Activated CD4-positive, CD25-positive, alpha-beta regulatory T cell treated with anti-CD3 and anti-CD28 coated beads, Interleukin-2, amount 50 U/mL, for 24 hours (primary cell): ENCODE measurements around the gene LCN12.
"Not testable (repeated sequence)": the region's sequence is repeated elsewhere in the genome, so short reads cannot be mapped to it uniquely, and the experiment has no call there.

ENCODE experiments used
- ATAC-seq, 2 donors: fragments of 150-1000 bp; cut with Tn5 transposase; one replicate each; pipeline ENCODE4 v1.10.0; 2021; ENCODE audit warnings: mild to moderate bottlenecking in 1 of 2, moderate library complexity in 1 of 2

The LCN12 gene

DNA sequence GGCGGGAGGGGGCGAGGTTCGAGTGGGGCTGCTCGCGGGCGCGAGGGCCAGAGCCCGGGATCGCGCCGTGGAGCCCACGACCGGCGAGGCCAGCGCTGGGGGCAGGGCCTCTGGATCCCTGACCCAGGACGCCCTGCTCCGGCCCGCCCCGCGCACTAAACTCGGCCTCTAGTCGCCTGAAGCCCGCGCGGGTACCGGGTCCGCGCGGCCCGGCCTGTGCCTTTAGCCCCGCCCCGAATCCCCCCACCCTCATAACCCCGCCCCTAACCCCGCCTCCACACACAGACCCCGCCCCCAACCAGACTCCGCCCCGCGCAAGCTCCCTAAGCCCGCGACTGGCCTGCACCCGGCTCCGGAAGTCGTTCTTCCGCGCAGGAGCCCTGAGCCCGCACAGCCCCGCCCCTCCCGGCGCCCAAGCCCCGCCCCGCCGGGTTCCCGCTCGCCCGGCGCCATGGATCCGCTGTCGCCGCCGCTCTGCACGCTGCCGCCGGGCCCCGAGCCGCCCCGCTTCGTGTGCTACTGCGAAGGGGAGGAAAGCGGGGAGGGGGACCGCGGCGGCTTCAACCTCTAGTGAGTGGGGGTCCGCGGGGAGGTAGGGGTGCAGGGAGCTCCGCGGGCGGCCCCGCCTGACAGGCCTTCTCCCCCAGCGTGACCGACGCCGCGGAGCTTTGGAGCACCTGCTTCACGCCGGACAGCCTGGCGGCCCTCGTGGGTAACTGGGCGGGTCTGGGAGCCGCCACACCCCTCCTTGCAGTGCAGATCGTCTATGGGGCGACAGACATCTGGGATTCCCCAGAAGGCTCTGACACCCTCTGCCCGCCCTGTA lies 40.1 kb downstream of the LCN12 start, which contains the start of gene PAXX:
Gene PAXX, plus strand, starts transcription at position 430 of the 826 bp plus-strand sequence. Its CDS starts 22 bp downstream, at position 452.
- peak; percentile 83 to 89 for ATAC-seq

DNA sequence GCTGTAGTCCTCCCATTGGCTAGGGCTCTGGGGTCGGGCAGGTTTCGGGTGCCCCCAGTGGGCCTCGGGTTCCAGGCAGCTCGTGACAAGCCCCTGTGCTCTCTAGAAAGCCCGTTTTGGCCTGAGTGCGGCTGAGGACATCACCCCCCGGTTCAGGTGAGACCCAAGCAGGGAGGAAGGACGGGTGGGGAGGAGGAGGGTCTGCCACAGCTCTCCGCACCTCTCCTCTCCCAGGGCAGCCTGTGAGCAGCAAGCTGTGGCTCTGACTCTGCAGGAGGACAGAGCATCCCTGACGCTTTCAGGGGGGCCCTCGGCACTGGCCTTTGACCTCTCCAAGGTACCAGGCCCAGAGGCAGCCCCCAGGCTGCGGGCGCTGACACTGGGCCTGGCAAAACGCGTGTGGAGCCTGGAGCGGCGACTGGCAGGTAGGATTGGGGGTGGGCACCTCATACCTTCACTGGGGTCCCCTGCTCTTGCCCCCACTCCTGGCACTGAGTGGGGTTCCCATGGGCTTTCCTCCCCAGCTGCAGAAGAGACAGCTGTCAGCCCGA lies 40.8 kb downstream of the LCN12 start:
- no peak for ATAC-seq

DNA sequence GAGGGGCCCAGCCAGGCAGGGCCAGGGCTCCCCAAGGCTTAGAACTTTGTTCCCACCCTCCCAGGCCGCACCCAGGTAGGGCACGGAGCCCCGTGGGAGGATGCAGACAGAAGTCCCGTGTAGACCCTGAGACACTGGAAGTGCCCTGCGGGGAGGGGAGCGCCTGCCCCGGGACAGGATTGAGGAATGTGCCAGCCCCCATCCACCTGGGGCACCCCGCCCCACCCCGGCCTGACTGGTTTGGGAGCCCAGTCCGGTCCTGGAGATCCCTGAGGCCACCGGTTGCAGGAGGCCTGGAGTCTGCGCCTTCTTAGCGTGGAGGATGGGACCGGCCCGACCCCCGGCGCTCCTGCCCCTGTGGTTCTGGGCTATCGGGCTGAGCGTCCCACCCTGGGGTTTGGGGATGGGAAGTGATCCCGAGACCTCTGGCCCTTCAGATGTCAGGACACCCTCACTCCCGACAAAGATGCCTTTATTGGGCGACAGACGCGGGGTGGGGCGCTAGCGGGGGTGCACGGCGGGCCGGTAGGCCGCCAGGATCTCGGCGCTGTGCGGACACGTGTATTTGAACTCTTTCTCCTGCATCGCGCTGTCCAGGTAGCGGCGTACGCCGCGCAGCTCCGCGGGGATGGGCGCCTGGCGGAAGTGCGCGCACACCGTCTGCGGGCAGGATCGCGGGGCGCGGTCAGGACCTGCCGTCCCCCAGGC lies 42.3 kb downstream of the LCN12 start:
- no peak for ATAC-seq

DNA sequence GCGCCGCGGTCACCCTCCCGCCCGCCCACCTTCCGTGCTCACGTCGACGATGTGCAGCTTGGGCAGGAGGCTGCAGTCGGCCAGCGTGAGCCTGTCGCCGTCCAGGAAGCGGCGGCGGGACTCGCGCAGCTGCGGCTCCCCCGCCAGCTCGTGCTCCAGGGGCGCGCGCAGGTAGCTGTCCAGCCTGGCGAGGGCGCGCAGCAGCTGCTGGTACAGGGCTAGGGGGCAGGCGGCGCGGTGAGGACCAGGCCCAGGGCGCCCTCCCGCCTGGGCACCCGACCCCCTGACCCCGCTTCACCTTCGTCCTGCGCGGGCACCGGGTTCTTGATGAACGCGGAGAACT lies 42.8 kb downstream of the LCN12 start:
- ATAC-seq, result no peak

DNA sequence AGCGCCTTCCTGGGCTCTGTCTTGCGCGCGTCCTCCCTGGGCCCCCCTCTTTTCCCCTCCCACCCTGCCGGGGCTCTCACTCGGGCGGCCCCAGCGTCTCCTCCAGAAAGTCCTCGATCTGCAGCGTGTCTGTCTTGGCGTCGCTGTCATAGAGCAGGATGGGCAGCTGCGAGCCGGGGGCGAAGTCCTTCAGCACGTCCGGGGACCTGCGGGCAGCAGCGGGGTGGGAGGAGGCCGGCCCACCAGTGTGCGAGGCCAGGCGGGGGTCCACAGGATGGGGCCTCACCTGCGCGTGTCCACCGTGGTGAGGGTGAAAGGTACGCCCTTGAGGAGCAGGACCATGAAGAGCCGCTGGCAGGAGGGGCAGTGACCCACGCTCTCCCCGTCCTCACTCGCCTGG lies 43.3 kb downstream of the LCN12 start:
- no peak for ATAC-seq

DNA sequence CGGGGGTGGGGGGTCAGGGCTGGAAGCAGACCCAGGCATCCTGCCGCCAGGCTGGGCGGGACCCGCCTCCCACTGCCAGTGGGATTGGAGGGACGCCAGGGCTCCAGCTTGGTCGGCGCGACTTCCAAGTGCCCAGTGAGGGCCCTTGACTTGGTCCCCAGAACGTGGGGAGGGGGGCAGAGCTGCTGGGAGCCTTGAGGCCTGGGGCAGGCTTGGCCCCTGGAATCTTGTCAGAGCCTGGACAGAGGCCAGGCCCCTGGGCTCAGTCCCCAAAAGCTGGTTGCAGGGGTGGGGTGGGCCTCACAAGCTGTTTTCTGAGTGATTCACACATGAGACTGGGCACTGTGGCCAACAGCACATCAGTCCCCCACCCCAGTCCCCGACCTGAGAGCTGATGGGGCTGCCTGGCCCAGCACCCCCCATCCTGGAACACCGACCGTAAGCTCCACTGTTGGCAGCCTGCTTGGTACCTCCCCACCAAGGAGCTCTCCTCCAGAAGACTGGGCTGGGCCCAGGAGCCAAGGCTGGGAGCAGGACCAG lies 43.8 kb downstream of the LCN12 start:
- no peak for ATAC-seq

DNA sequence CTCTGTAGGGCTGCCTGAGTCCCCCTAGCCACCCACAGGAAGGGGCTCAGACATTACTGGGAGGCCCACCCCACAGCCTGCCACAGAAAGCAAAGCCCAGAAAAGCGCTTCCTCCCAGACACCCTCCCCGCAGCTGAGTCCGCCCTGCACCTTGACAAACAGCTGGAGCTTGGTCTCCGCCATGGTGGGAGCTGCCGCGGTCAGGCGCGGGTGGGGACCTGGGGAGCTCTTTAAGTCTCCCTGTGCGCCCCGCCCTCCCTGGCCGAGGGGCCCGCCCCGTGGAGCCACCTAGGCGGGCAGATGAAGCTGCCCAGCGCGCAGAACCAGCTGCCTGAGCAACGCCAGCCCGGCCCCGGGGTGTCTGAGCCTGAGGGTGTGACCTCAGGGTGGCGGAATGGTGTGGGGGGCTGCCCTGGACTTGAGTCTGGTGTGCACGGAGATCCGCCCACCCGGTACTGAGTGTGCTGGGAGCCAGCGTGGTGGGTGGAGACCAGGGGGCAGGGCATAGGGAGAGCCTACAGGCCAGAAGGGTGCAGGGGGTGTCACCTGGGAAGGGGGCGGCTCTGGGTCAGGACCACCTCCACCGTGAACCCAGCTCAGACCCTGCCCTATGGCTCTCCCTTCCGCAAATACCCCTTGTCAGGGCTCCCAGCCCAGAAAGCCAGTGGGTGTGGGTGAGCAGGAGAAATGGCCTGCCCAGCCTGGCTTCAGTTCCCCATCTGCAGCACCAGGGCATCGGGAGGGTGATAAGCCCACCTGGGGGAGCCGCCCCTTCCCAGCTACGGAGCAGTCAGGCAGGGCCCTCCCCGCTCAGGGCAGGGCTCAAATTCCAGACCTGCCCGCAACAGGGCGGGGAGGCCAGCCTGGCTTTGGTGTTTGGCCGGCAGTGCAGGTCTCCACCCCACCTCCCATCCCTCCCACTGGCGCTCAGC lies 44.6 kb downstream of the LCN12 start, which contains the start of gene CLIC3:
Gene CLIC3, minus strand, starts transcription at position 208 of the 932 bp plus-strand sequence. Its CDS starts 25 bp downstream, at position 183.
- no peak for ATAC-seq

DNA sequence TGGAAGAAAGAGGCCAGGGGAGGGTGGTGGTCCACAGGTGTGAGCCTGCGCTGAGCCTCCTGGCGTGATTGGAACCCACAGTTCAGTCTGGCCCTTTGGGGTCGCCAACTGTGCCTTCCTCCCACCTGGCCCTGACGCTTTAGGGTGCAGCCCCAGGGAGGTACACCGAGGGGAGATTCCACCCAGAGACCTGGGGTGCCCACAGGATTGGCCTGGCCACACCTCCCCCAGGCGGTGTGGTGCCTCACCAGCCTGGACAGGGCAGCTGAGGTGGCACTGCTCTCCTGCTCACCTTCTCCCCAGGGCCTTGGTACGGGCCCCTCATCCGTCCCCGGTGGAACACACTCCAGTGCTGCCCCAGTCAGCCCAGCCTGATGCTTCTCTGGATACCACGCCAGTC lies 45.3 kb downstream of the LCN12 start:
- ATAC-seq, result no peak

DNA sequence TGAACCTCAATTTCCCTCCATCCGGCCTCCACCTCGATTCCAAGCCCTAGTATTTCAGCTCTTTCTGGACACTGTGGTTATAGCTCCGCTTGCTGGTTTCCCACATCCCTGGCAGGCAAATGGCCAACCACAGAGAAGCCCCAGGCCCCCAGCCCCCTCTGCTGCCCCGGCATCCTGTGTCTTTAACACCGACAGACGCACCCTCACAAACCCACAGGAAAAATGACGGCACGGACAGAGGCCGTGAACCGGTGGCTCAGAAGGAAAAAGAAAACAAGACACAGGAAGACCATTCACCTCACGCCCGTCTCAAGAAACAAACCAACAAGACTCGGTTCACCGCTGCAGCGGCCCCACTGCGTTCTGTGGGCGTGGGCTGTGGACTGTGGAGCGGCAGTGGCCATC lies 45.8 kb downstream of the LCN12 start:
- no peak for ATAC-seq

DNA sequence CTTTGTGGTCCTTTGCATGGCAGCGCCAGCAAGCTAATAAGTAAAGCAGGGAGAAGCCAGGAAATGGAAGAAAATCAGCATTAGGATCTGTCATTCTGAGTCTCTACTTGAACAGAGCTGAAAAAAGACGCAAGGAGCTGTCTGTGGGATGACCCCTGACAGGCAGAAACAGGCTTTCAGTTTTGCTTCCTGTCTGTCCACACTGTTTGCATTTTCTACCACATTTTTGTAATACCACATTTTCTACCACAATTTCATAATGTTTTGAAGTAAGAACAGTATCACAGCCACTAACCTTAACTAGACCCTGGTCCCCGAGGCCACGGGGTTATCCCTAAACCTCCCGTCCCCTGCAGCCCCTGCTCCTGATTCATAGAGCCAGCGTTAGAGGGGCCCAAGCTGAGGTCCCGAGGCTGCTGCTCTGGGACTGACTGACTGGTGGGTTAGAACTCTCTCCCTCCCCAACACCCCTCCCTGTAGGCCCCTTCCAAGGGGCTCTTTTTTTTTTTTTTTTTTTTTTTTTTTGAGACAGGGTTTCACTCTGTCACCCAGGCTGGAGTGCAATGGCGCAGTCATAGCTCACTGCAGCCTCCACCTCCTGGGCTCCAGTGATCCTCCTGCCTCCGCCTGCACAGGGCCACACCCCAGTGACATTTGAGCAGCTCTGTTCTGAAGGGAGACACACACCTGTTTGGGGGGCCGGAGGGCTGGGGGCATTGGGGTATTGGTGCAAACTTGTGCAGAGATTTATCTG lies 48.3 kb downstream of the LCN12 start:
- peak; percentile 56 to 66 for ATAC-seq

DNA sequence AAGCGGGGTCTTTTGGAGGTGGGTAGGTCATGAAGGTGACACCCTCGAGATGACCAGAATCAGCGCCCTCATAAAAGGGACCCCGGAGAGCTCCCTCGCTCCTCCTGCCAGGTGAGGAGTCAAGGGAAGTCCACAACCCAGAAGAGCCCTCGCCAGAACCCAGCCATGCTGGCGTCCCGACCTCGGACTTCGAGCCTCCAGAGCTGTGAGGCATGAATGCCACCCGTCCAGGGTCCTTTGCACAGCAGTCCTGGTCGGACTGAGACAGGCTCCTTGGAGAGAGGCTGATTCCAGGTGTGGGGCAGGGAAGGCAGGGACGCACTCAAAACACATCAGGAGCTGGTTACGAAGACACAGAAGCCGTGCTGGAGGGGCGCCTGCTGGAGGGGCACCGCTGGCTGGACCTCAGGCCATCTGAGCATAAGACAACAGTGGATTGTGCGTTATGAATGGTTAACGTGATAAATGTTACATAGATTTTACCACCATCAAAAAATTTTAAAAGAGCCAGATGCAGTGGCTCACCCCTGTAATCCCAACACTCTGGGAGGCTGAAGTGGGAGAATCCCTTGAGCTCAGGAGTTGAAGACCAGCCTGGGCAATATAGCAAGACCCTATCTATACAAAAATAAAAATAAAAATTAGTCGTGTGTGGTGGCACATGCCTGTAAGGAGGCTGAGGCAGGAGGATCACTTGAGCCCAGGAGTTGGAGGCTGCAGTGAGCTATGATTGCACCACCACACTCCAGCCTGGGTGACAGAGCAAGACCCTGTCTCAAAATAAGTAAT lies 50.0 kb downstream of the LCN12 start:
- ATAC-seq, result no peak

DNA sequence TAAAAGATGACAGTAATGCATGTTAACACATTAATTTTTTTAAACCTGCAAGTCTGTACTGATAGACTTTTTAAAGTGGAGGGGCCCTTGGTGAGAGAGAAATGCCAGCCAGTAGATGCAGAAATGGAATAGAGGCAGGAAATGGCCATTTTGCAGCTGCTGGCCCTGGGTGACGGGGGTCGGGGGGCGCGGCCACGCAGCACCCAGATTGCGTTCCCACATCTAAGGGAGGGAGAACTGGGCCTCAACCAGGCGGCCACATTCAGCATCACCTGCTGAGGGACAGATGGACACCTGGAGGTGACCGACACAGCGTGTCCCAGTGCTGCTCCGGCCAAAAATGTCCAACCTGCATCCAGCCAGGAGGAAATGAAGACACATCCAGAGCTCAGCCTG lies 50.6 kb downstream of the LCN12 start:
- ATAC-seq, result no peak

DNA sequence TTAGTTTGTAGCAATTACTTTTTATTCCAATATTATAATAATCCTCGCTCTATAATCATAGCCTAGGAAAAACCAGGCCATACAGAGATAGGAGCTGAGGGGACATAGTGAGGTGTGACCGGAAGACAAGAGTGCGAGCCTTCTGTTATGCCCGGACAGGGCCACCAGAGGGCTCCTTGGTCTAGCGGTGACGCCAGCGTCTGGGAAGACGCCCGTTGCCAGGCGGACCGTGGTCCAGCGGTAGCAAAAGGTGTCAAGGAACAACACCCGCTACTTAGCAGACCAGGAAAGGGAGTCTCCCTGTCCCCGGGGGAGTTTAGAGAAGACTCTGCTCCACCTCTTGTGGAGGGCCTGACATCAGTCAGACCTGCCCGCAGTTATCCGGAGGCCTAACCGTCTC lies 52.2 kb downstream of the LCN12 start:
- not testable (repeated sequence) for ATAC-seq
